Uterus (tissue), 2 donors: ENCODE results near the gene PHLPP1.

Experiments used
- CTCF ChIP-seq, 4 experiments: fragments of 200-600 bp in 2 of 4; fragments of 450-650 bp in 2 of 4; sonication (generic) in 2 of 4; IDR thresholded peaks; one replicate each; pipeline ENCODE4 v1.5.1; 2016 to 2019; ENCODE audit warnings: antibody characterized with exemption in 4 of 4, mild to moderate bottlenecking in 2 of 4, moderate library complexity in 1 of 4
- POLR2A ChIP-seq, 2 donors: fragments of 450-650 bp; IDR thresholded peaks; one replicate each; pipeline ENCODE4 v1.6.1; 2016; ENCODE audit warnings: antibody characterized with exemption in 2 of 2, mild to moderate bottlenecking in 1 of 2, moderate library complexity in 1 of 2

DNA sequence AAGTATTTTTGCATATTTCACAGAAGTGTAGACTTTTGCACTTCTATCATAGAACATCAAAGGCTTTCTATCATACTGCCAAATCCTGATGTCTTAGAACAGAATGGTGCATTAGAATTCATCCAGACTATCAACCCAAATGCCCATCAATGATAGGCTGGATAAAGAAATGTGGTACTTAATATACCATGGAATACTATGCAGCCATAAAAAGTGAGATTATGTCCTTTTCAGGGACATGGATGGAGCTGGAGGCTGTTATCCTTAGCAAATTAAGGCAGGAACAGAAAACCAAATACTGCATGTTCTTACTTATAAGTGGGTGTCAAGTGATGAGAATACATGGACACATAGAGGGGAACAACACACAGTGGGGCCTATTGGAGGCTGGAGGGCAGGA, 150.2 kb downstream of the PHLPP1 start:
- TF ChIP-seq CTCF (IDR thresholded peaks at IDR 0.05) (no peak), POLR2A (IDR thresholded peaks at IDR 0.05) (no peak)
